ENCODE measurements around the gene EPB41L5. TPM values are rescaled to one million over a fixed set of nuclear protein-coding genes. Genes with fewer than 3 reads are reported as not detected.
"Not testable (repeated sequence)": the region's sequence is repeated elsewhere in the genome, so short reads cannot be mapped to it uniquely, and the experiment has no call there.

EPB41L5 gene
- total and polyA plus RNA-seq, 9 donors, result 10.3 to 22.7 (median 12.8) TPM

DNA sequence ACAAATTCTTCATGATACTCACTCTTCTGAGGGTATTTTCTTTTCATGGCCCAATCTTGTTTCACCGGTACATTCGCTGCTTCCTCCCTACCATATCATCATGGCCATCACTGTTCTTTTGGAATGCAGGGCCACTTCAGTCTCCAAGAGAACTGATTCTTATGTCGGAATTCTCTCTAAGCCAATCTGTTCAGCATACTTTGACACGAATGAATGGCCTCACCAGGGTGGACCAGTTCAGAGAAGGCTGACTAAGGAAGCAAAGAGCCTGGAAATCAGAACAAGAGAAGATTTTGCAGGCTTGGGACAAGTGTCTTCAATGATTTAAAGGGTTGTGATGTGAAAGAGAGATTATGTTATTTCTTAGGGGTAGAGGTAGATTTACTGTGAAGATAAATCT lies 5.0 kb upstream of the EPB41L5 start:
- Histone ChIP-seq H3K27ac (ENCODE audit: low read length) (no peak overlapping the region), H3K4me3 (ENCODE audit: low read length) (no peak overlapping the region), H3K36me3 (ENCODE audit: control insufficient read depth, insufficient read depth, low read length) (no peaks in the 10 kb centered on the region), H3K4me1 (ENCODE audit: control insufficient read depth, insufficient read depth, low read length) (no peaks in the 10 kb centered on the region), H3K9me3 (replicated peaks; ENCODE audit: control insufficient read depth, low read depth, low read length) (no peaks in the 10 kb centered on the region), H3K27me3 (ENCODE audit: control insufficient read depth, insufficient read depth, low read length) (no peaks in the 10 kb centered on the region)
- no peak for DNase-seq
- 100% methylated on average over 2 of the region's 4 CpGs for WGBS (ENCODE audit: insufficient coverage)

DNA sequence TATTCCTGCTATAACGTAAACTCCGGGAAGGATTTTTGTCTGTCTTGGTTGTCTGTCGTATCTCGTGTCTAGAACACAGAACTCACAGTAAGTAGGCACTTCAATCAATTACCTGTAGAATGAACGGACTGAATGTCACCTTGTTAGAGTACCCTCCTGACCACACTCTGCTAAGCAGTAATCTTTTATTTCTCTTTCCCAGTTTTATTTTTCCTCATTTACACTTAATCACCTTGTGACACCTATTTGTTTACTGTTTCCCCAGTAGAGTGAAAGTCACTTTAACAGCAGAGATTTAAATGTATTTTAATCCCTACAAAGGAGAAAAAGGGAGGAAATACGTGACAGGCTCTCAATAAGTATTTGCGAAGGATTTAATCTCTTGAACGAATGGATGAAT lies 514 bp upstream of the EPB41L5 start:
- Histone ChIP-seq H3K27me3 (ENCODE audit: control insufficient read depth, insufficient read depth, low read length) (peaks cover 2% of the 10 kb centered on the region), H3K4me3 (ENCODE audit: low read length) (peak overlapping the region; percentile 85), H3K27ac (ENCODE audit: low read length) (peak overlapping the region; percentile 76), H3K9me3 (replicated peaks; ENCODE audit: control insufficient read depth, low read depth, low read length) (no peaks in the 10 kb centered on the region), H3K36me3 (ENCODE audit: control insufficient read depth, insufficient read depth, low read length) (no peaks in the 10 kb centered on the region), H3K4me1 (ENCODE audit: control insufficient read depth, insufficient read depth, low read length) (peaks cover 3% of the 10 kb centered on the region)
- DNase-seq, result no peak
- 45% methylated on average over 5 of the region's 8 CpGs for WGBS (ENCODE audit: insufficient coverage)

DNA sequence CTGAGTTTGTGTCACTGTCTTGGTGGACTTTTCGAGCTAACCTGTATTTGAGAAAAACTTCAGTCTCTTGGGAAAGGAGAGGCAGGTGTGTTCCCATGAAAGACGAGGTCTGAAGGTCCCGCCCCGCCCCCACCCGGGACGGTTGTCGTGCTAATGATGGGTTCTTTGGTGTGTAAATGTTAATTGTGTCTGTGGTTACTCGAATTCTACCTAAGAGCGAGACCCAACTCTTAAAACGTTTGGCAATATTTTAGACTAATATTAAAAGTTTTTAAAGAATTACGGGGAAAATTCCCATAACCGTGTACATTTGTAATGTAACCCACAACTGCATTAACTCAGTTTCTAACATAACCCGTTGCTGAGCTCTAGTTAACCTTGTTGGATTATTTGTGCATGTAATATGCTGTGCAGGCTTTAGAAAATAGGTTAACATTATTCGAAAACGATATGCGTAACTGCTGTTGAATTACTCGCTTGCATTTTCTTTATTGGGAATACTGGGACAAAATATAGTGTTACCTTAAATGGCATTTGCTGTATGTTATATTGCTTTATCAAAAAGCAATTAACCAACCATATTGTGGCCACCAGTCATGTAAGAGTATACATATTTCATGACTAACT lies 833 bp downstream of the EPB41L5 start:
- 0% methylated on average over 1 of the region's 17 CpGs for WGBS (ENCODE audit: insufficient coverage)
- Histone ChIP-seq H3K36me3 (ENCODE audit: control insufficient read depth, insufficient read depth, low read length) (no peaks in the 10 kb centered on the region), H3K27ac (ENCODE audit: low read length) (peak overlapping the region; percentile 91), H3K4me1 (ENCODE audit: control insufficient read depth, insufficient read depth, low read length) (peaks cover 3% of the 10 kb centered on the region), H3K9me3 (replicated peaks; ENCODE audit: control insufficient read depth, low read depth, low read length) (no peaks in the 10 kb centered on the region), H3K4me3 (ENCODE audit: low read length) (peak overlapping the region; percentile 85), H3K27me3 (ENCODE audit: control insufficient read depth, insufficient read depth, low read length) (peaks cover 2% of the 10 kb centered on the region)
- peak; percentile 10 for DNase-seq

DNA sequence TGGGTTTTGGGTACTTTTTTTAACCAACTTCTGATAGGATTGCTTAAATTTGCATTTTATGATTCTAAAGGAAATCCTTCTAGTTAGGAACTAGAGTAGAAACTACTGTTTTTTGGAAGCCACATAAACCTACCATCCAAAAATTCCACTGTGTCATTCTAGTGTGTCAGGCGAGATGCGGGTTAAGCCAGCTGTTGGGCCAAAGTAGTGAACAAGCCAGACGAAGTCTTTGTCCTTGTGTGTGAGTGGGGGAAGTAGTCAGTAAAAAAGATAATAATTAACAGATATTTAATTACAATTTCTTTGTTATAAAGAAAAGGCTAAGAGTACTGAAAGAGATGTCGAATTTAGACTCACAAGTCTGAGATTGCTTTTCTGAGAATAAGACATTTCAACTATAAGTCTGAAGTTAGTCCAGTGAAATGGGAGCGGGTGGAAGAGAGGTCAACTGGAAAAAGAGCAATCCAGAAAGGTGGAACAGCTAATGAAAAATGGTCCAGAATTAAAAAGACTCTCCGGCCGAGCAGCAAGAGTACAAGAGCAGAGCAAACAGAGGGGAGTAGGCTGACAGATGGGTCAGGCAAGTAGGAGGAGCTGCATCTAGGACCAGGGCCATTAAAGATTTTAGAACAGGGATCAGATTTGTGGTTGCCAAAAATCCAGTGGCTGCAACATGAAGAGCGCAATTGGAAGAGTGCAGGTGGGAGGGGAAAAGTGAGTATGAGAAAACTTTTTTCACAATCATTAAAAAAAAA lies 1.5 kb downstream of the EPB41L5 start:
- Histone ChIP-seq H3K27ac (ENCODE audit: low read length) (no peak overlapping the region), H3K36me3 (ENCODE audit: control insufficient read depth, insufficient read depth, low read length) (no peaks in the 10 kb centered on the region), H3K9me3 (replicated peaks; ENCODE audit: control insufficient read depth, low read depth, low read length) (no peaks in the 10 kb centered on the region), H3K4me1 (ENCODE audit: control insufficient read depth, insufficient read depth, low read length) (peaks cover 3% of the 10 kb centered on the region), H3K4me3 (ENCODE audit: low read length) (peak overlapping the region; percentile 85), H3K27me3 (ENCODE audit: control insufficient read depth, insufficient read depth, low read length) (peaks cover 2% of the 10 kb centered on the region)
- peak; percentile 53 for DNase-seq
- 60% methylated on average over 3 of the region's 8 CpGs for WGBS (ENCODE audit: insufficient coverage)

DNA sequence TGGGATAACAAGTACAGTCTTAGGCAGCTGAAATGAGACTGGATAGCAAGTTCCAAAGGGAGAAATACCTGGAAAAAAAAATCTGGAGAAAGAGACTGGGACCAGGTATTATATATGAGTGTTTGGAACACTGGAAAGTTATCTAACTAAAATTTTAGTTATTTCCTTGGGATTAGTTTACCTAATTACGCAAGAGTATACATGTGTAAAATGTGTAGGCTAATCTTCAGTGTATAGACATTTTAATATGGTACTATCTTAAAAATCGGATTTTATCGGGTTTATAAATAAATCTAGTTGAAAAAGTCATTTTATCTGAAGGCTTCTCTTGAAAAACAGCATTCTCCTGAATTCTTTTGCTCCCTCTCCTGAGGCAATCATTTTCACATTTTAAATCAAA lies 3.9 kb downstream of the EPB41L5 start:
- Histone ChIP-seq H3K36me3 (ENCODE audit: control insufficient read depth, insufficient read depth, low read length) (no peaks in the 10 kb centered on the region), H3K27me3 (ENCODE audit: control insufficient read depth, insufficient read depth, low read length) (peaks cover 2% of the 10 kb centered on the region), H3K9me3 (replicated peaks; ENCODE audit: control insufficient read depth, low read depth, low read length) (no peaks in the 10 kb centered on the region), H3K4me1 (ENCODE audit: control insufficient read depth, insufficient read depth, low read length) (peaks cover 3% of the 10 kb centered on the region), H3K27ac (ENCODE audit: low read length) (no peak overlapping the region), H3K4me3 (ENCODE audit: low read length) (no peak overlapping the region)
- DNase-seq, result no peak
- no CpG with 5 or more reads among the region's 3 CpGs for WGBS (ENCODE audit: insufficient coverage)

DNA sequence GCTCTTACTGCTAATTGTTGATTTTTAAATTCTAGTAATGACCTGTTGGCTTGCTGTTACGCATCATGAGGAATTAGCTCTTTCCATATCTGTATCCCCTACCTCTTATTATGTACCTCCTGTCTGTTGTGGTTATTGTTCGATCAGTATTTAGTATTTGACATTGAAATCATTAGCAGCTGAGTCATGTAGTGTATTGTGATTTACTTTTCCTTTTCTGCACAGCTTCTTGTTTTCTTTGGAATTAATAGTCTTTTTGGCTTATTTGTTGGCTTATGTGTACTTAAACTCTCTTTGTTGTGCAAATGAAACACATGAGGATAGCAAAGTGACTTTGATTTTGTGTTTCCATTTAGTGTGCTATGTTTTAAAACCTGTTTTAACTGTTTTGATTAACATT lies 4.3 kb downstream of the EPB41L5 start:
- no peak overlapping the region for H3K27ac ChIP-seq (ENCODE audit: low read length)
- H3K4me3 ChIP-seq (ENCODE audit: low read length), result no peak overlapping the region
- peaks cover 3% of the 10 kb centered on the region for H3K4me1 ChIP-seq (ENCODE audit: control insufficient read depth, insufficient read depth, low read length)
- DNase-seq, result no peak
- H3K9me3 ChIP-seq (replicated peaks; ENCODE audit: control insufficient read depth, low read depth, low read length), result no peaks in the 10 kb centered on the region
- no CpG with 5 or more reads among the region's 2 CpGs for WGBS (ENCODE audit: insufficient coverage)
- no peaks in the 10 kb centered on the region for H3K36me3 ChIP-seq (ENCODE audit: control insufficient read depth, insufficient read depth, low read length)
- H3K27me3 ChIP-seq (ENCODE audit: control insufficient read depth, insufficient read depth, low read length), result peaks cover 2% of the 10 kb centered on the region

DNA sequence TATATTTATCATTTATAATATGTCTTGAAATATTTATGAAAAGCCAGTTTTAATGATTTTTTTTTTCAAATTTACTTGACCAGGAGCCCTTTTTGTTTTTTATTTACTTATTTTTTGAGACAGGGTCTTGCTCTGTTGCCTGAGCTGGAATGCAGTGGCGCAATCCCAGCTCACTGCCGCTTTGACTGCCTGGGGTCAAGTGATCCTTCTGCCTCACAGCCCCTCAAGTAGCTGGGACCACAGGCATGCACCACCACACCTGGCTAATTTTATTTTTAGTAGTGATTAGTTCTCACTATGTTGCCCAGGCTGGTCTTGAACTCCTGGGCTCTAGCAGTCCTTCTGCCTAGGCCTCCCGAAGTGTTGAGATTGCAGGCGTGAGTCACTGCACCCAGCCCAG lies 5.7 kb downstream of the EPB41L5 start:
- H3K4me1 ChIP-seq (ENCODE audit: control insufficient read depth, insufficient read depth, low read length), result peaks cover 3% of the 10 kb centered on the region
- H3K27me3 ChIP-seq (ENCODE audit: control insufficient read depth, insufficient read depth, low read length), result no peaks in the 10 kb centered on the region
- H3K36me3 ChIP-seq (ENCODE audit: control insufficient read depth, insufficient read depth, low read length), result no peaks in the 10 kb centered on the region
- no peaks in the 10 kb centered on the region for H3K9me3 ChIP-seq (replicated peaks; ENCODE audit: control insufficient read depth, low read depth, low read length)
- 83% methylated on average over 1 of the region's 4 CpGs for WGBS (ENCODE audit: insufficient coverage)
- no peak for DNase-seq
- H3K27ac ChIP-seq (ENCODE audit: low read length), result no peak overlapping the region
- no peak overlapping the region for H3K4me3 ChIP-seq (ENCODE audit: low read length)

DNA sequence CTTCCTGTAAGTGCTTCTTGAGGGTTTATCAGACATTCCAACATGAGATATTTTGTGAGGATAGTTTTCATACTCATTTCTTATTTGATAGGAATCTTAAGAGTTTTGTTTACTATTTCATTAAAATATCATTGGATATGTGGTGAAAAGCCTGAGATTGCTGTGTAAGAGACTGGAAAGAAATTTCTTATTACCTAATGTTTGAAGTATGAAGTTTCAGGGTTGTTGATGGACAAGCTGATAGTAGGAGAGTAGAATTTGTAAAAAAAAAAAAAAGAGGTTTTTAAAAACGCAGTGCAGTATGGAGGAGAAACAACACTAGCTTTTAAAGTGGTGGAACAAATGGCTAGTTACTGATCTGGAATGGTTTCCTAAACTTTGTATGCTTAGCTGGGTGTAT lies 7.7 kb downstream of the EPB41L5 start:
- Histone ChIP-seq H3K27me3 (ENCODE audit: control insufficient read depth, insufficient read depth, low read length) (no peaks in the 10 kb centered on the region), H3K27ac (ENCODE audit: low read length) (no peak overlapping the region), H3K4me1 (ENCODE audit: control insufficient read depth, insufficient read depth, low read length) (no peaks in the 10 kb centered on the region), H3K4me3 (ENCODE audit: low read length) (no peak overlapping the region), H3K36me3 (ENCODE audit: control insufficient read depth, insufficient read depth, low read length) (no peaks in the 10 kb centered on the region), H3K9me3 (replicated peaks; ENCODE audit: control insufficient read depth, low read depth, low read length) (peaks cover 7% of the 10 kb centered on the region)
- 44% methylated on average over 1 of the region's 1 CpG for WGBS (ENCODE audit: insufficient coverage)
- no peak for DNase-seq

DNA sequence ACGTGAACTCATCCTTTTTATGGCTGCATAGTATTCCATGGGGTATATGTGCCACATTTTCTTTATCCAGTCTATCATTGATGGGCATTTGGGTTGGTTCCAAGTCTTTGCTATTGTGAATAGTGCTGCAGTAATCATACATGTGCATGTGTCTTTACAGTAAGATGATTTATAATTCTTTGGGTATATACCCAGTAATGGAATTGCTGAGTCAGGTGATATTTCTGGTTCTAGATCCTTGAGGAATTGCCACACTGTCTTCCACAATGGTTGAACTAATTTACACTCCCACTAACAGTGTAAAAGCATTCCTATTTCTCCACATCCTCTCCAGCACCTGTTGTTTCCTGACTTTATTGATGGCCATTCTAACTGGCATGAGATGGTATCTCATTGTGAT lies 9.6 kb downstream of the EPB41L5 start:
- DNase-seq; H3K27ac ChIP-seq (ENCODE audit: low read length); H3K9me3 ChIP-seq (replicated peaks; ENCODE audit: control insufficient read depth, low read depth, low read length); H3K4me1 ChIP-seq (ENCODE audit: control insufficient read depth, insufficient read depth, low read length); H3K4me3 ChIP-seq (ENCODE audit: low read length); H3K36me3 ChIP-seq (ENCODE audit: control insufficient read depth, insufficient read depth, low read length); H3K27me3 ChIP-seq (ENCODE audit: control insufficient read depth, insufficient read depth, low read length): not testable (repeated sequence)
- no CpG with 5 or more reads among the region's 1 CpG for WGBS (ENCODE audit: insufficient coverage)

DNA sequence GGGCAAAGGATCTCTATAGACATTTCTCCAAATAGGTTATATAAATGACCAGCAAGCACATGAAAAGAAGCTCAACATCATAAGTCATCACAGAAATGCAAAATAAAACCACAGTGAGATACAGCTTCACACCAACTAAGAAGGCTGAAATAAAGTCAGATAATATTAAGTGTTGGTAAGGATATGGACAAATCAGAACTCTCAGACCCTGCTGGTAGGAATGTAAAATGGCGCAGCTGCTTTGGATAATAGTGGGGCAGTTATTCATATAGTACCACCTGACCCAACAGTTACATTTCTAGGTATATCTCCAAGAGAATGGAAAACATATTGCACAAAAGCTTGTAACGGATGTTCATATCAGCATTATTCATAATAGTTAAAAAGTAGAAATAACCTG lies 14.0 kb downstream of the EPB41L5 start:
- H3K9me3 ChIP-seq (replicated peaks; ENCODE audit: control insufficient read depth, low read depth, low read length), result peaks cover 7% of the 10 kb centered on the region
- H3K27ac ChIP-seq (ENCODE audit: low read length), result no peak overlapping the region
- WGBS (ENCODE audit: insufficient coverage), result no CpG with 5 or more reads among the region's 2 CpGs
- no peaks in the 10 kb centered on the region for H3K36me3 ChIP-seq (ENCODE audit: control insufficient read depth, insufficient read depth, low read length)
- no peaks in the 10 kb centered on the region for H3K27me3 ChIP-seq (ENCODE audit: control insufficient read depth, insufficient read depth, low read length)
- no peak for DNase-seq
- H3K4me3 ChIP-seq (ENCODE audit: low read length), result no peak overlapping the region
- no peaks in the 10 kb centered on the region for H3K4me1 ChIP-seq (ENCODE audit: control insufficient read depth, insufficient read depth, low read length)
